ENCODE results near the gene MEX3A. TPM values are rescaled to one million over a fixed set of nuclear protein-coding genes. Genes with fewer than 3 reads are reported as not detected.
"Not testable (repeated sequence)": the region's sequence is repeated elsewhere in the genome, so short reads cannot be mapped to it uniquely, and the experiment has no call there.

Gene MEX3A
- total RNA-seq, 3 donors from 2014 or later (not counting 1 experiment from before 2014, with no cell fraction given) = 0.05 to 0.16 (median 0.14) TPM

- intact Hi-C loops (cut with micrococcal nuclease) = no loop called here
- peaks cover 49% of the 10 kb centered on the region for H3K4me1 ChIP-seq (ENCODE audit: control insufficient read depth, insufficient read depth, low read length)
- no peak for TF ChIP-seq CTCF (IDR thresholded peaks at IDR 0.05)
- H3K36me3 Mint-ChIP-seq = no peaks in the 10 kb centered on the region
- H3K4me3 ChIP-seq (ENCODE audit: low read length) = no peak overlapping the region
- H3K9me3 Mint-ChIP-seq = no peaks in the 10 kb centered on the region
- H3K27ac ChIP-seq (ENCODE audit: low read length) = no peak overlapping the region
- H3K27me3 ChIP-seq (ENCODE audit: control insufficient read depth, insufficient read depth, low read length) = no peaks in the 10 kb centered on the region
- ATAC-seq (no peak), DNase-seq (no peak)
- peaks cover 4 to 8% of the 10 kb centered on the region in 2 donors for H3K27me3 Mint-ChIP-seq (ENCODE audit: low read depth in 2 of 2)
- H3K4me1 Mint-ChIP-seq = peaks cover 11 to 34% of the 10 kb centered on the region in 2 donors
- H3K9me3 ChIP-seq (ENCODE audit: control insufficient read depth, insufficient read depth, low read length) = no peaks in the 10 kb centered on the region
- no peaks in the 10 kb centered on the region for H3K36me3 ChIP-seq (ENCODE audit: control insufficient read depth, insufficient read depth, low read length)
- H3K27ac Mint-ChIP-seq = peak overlapping the region in 1 of 2 donors; percentile 24
- H3K4me3 Mint-ChIP-seq = no peak overlapping the region
- WGBS (ENCODE audit: insufficient coverage) = 100% methylated on average over 3 of the region's 4 CpGs
These were observed 39.2 kb upstream of the MEX3A start for GRCh38 chr1:156121457-156121856.

- H3K9me3 Mint-ChIP-seq; H3K4me3 Mint-ChIP-seq; ATAC-seq; H3K27me3 ChIP-seq (ENCODE audit: control insufficient read depth, insufficient read depth, low read length); H3K27me3 Mint-ChIP-seq (ENCODE audit: low read depth in 2 of 2); H3K36me3 Mint-ChIP-seq; intact Hi-C loops (cut with micrococcal nuclease); H3K27ac Mint-ChIP-seq; H3K36me3 ChIP-seq (ENCODE audit: control insufficient read depth, insufficient read depth, low read length); H3K4me3 ChIP-seq (ENCODE audit: low read length); H3K27ac ChIP-seq (ENCODE audit: low read length); DNase-seq; H3K9me3 ChIP-seq (ENCODE audit: control insufficient read depth, insufficient read depth, low read length): not testable (repeated sequence)
- H3K4me1 Mint-ChIP-seq = peaks cover 15 to 34% of the 10 kb centered on the region in 2 donors
- peaks cover 48% of the 10 kb centered on the region for H3K4me1 ChIP-seq (ENCODE audit: control insufficient read depth, insufficient read depth, low read length)
- 60% methylated on average over 2 of the region's 4 CpGs for WGBS (ENCODE audit: insufficient coverage)
These were observed 38.7 kb upstream of the MEX3A start for GRCh38 chr1:156121005-156121404.

- TF ChIP-seq CTCF (IDR thresholded peaks at IDR 0.05) = no peak
- Mint-ChIP-seq H3K4me1 (peaks cover 18 to 36% of the 10 kb centered on the region in 2 donors), H3K9me3 (no peaks in the 10 kb centered on the region), H3K36me3 (no peaks in the 10 kb centered on the region), H3K27me3 (ENCODE audit: low read depth in 2 of 2) (peaks cover 8 to 11% of the 10 kb centered on the region in 2 donors), H3K4me3 (no peak overlapping the region), H3K27ac (peak overlapping the region in 1 of 2 donors; percentile 70)
- no peaks in the 10 kb centered on the region for H3K9me3 ChIP-seq (ENCODE audit: control insufficient read depth, insufficient read depth, low read length)
- no peak for DNase-seq
- H3K4me1 ChIP-seq (ENCODE audit: control insufficient read depth, insufficient read depth, low read length) = peaks cover 48% of the 10 kb centered on the region
- no peaks in the 10 kb centered on the region for H3K36me3 ChIP-seq (ENCODE audit: control insufficient read depth, insufficient read depth, low read length)
- peaks cover 8% of the 10 kb centered on the region for H3K27me3 ChIP-seq (ENCODE audit: control insufficient read depth, insufficient read depth, low read length)
- H3K27ac ChIP-seq (ENCODE audit: low read length) = no peak overlapping the region
- no peak for ATAC-seq
- H3K4me3 ChIP-seq (ENCODE audit: low read length) = no peak overlapping the region
- intact Hi-C loops (cut with micrococcal nuclease) = no loop called here
- 88% methylated on average over 3 of the region's 3 CpGs for WGBS (ENCODE audit: insufficient coverage)
These were observed 38.1 kb upstream of the MEX3A start for GRCh38 chr1:156120318-156120717.

- no peaks in the 10 kb centered on the region for H3K9me3 Mint-ChIP-seq
- no peak for TF ChIP-seq CTCF (IDR thresholded peaks at IDR 0.05)
- DNase-seq (peak in 1 of 2 donors; percentile 52), ATAC-seq (peak in 1 of 3 donors; percentile 37)
- H3K4me1 ChIP-seq (ENCODE audit: control insufficient read depth, insufficient read depth, low read length) = peaks cover 47% of the 10 kb centered on the region
- intact Hi-C loops (cut with micrococcal nuclease) = no loop called here
- H3K4me3 Mint-ChIP-seq = no peak overlapping the region
- H3K36me3 Mint-ChIP-seq = no peaks in the 10 kb centered on the region
- H3K4me1 Mint-ChIP-seq = peaks cover 18 to 36% of the 10 kb centered on the region in 2 donors
- H3K27me3 ChIP-seq (ENCODE audit: control insufficient read depth, insufficient read depth, low read length) = peaks cover 12% of the 10 kb centered on the region
- H3K27ac Mint-ChIP-seq = peak overlapping the region in 1 of 2 donors; percentile 70
- H3K27ac ChIP-seq (ENCODE audit: low read length) = no peak overlapping the region
- no peaks in the 10 kb centered on the region for H3K9me3 ChIP-seq (ENCODE audit: control insufficient read depth, insufficient read depth, low read length)
- H3K4me3 ChIP-seq (ENCODE audit: low read length) = no peak overlapping the region
- WGBS (ENCODE audit: insufficient coverage) = 59% methylated on average over 3 of the region's 3 CpGs
- peaks cover 8 to 16% of the 10 kb centered on the region in 2 donors for H3K27me3 Mint-ChIP-seq (ENCODE audit: low read depth in 2 of 2)
- no peaks in the 10 kb centered on the region for H3K36me3 ChIP-seq (ENCODE audit: control insufficient read depth, insufficient read depth, low read length)
These were observed 37.4 kb upstream of the MEX3A start for GRCh38 chr1:156119503-156120209.

All from natural killer cell (primary cell).